ENCODE measurements around the gene PLXDC1. TPM values are rescaled to one million over a fixed set of nuclear protein-coding genes. Genes with fewer than 3 reads are reported as not detected.
A peak's percentile ranks its signal among the peaks of the same experiment; 100 is the strongest.
"Not testable (repeated sequence)": the region's sequence is repeated elsewhere in the genome, so short reads cannot be mapped to it uniquely, and the experiment has no call there.

Gene PLXDC1
- total RNA-seq, 1 donor from 2014 or later: 19.7 TPM

DNA sequence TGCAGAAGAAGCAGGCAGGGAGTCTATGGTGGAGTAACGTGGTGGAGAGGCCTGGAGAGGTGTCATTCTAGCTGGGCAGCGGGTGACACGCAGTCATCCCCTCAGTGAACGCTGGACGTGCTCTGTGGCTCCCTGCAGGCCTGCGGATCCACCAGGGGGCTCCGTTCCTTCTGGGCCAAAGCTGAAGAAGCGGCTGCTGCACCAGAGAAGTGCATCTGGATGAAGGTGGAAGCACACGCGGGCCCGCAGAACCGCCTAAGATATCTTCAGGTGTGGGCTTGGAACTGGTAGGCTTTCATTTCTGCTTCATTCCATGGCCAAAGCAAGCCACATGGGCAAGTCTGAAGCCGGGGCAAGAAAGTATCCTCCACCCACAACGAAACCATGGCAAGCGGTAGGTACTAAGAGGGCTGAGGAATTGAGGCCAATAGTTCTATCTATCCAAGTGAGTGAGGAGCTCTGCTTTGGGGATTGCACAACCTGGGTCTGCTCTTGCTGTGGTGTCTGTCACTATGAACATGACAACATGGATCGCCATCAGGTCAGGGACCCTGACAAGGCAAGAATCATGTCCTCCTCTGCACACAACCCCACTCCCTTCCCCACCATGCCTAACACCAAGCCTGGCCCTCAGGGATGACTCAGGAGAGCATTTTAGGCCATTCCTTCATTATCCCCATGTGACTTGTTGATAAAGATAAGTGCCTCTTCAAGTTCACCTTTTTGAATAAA lies 105.3 kb downstream of the PLXDC1 start:
- no peak for DNase-seq (ENCODE audit: extremely low spot score, unreplicated experiment)
- H3K4me1 Mint-ChIP-seq (ENCODE audit: unreplicated experiment): no peaks in the 10 kb centered on the region
- H3K36me3 Mint-ChIP-seq (ENCODE audit: unreplicated experiment): peaks cover 5% of the 10 kb centered on the region
- peaks cover 15% of the 10 kb centered on the region for H3K27me3 Mint-ChIP-seq (ENCODE audit: unreplicated experiment)
- H3K27ac Mint-ChIP-seq (ENCODE audit: unreplicated experiment): no peak overlapping the region
- TF ChIP-seq, protein P1, sequence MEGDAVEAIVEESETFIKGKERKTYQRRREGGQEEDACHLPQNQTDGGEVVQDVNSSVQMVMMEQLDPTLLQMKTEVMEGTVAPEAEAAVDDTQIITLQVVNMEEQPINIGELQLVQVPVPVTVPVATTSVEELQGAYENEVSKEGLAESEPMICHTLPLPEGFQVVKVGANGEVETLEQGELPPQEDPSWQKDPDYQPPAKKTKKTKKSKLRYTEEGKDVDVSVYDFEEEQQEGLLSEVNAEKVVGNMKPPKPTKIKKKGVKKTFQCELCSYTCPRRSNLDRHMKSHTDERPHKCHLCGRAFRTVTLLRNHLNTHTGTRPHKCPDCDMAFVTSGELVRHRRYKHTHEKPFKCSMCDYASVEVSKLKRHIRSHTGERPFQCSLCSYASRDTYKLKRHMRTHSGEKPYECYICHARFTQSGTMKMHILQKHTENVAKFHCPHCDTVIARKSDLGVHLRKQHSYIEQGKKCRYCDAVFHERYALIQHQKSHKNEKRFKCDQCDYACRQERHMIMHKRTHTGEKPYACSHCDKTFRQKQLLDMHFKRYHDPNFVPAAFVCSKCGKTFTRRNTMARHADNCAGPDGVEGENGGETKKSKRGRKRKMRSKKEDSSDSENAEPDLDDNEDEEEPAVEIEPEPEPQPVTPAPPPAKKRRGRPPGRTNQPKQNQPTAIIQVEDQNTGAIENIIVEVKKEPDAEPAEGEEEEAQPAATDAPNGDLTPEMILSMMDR (IDR thresholded peaks at IDR 0.05): no peak
- H3K4me3 Mint-ChIP-seq (ENCODE audit: unreplicated experiment): no peak overlapping the region
- H3K9me3 Mint-ChIP-seq (ENCODE audit: unreplicated experiment): peaks cover 4% of the 10 kb centered on the region

DNA sequence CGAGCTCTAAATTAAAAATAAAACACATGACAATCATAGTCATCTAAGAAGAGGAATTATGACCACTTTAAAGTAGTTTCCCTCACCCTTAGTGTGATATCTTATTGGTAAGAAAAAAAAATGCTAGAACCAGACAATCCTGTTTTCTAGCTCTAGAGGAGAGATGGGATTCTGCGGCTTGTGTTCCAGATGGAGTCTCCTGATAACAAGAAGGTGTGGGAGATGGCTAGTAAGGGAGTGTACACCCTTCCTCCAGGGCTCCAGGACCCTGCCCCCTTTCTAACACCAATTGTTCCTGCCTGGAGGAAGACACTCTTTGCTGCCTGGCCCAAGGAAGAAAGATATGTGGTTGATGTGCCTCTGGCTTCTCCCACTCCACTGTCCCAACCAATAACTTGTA lies 115.4 kb downstream of the PLXDC1 start:
- Mint-ChIP-seq H3K27ac (ENCODE audit: unreplicated experiment) (no peak overlapping the region), H3K9me3 (ENCODE audit: unreplicated experiment) (no peaks in the 10 kb centered on the region), H3K27me3 (ENCODE audit: unreplicated experiment) (peaks cover 60% of the 10 kb centered on the region), H3K4me3 (ENCODE audit: unreplicated experiment) (no peak overlapping the region), H3K36me3 (ENCODE audit: unreplicated experiment) (no peaks in the 10 kb centered on the region), H3K4me1 (ENCODE audit: unreplicated experiment) (no peaks in the 10 kb centered on the region)
- TF ChIP-seq, protein P1 (IDR thresholded peaks at IDR 0.05): no peak
- no peak for DNase-seq (ENCODE audit: extremely low spot score, unreplicated experiment)

DNA sequence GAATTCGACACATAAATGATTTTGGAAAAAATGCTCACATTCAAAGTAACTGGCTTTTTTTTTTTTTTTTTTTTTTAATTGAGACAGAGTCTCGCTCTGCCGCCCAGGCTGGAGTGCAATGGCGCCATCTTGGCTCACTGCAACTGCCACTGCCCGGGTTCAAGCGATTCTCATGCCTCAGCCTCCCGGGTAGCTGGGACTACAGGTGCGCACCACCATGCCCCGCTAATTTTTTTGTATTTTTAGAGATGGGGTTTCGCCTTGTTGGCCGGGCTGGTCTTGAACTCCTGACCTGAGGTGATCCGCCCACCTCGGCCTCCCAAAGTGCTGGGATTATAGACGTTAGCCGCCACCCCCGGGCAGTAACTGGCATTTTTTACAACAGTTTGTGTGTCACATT lies 115.9 kb downstream of the PLXDC1 start:
- not testable (repeated sequence) for DNase-seq (ENCODE audit: extremely low spot score, unreplicated experiment); H3K4me1 Mint-ChIP-seq (ENCODE audit: unreplicated experiment); H3K27ac Mint-ChIP-seq (ENCODE audit: unreplicated experiment); H3K4me3 Mint-ChIP-seq (ENCODE audit: unreplicated experiment); H3K36me3 Mint-ChIP-seq (ENCODE audit: unreplicated experiment); H3K9me3 Mint-ChIP-seq (ENCODE audit: unreplicated experiment)
- peaks cover 55% of the 10 kb centered on the region for H3K27me3 Mint-ChIP-seq (ENCODE audit: unreplicated experiment)

DNA sequence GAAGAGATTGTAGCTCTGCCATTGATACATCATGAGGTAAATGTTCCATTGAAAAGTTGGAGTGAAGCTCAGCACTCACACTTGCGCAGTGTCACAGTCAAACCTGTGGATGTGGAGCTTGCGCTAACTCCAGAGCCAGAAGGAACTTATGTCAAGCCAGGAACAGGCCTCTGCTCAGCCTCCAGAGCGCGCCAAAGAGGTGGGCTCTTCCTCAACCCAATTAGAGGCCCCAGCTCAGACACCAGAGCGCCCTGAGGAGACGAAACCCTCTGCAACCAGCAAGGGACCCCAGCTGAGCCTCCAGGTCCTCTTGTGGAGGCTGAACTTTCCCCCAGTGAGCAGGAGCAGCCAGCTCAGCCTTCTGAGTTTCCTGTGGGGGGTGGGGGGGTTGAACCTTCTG lies 122.7 kb downstream of the PLXDC1 start:
- H3K4me3 Mint-ChIP-seq (ENCODE audit: unreplicated experiment): no peak overlapping the region
- TF ChIP-seq, protein P1 (IDR thresholded peaks at IDR 0.05): no peak

DNA sequence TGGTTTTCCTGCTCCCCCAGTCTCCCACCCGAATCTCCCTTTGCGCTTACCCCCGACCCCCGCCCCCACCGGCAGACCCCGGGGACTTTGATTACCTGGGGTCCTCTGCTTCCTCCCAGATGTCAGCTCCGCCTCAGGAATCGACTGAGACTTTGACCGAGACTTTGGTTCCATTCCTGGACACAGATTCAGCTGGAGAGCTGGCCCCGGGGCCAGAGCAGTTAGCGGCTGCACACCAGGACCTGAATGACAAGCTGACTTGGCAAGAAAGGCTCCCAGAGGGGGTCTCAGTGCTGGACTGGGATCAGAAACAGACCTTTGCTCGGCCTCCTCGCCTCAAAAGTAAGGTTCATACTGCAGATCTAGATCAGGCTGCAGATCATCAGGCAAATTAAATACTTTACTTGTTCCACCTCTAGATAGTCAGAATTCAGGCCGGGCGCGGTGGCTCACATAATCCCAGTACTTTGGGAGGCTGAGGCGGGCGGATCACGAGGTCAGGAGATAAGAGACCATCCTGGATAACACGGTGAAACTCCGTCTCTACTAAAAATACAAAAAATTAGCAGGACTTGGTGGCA lies 123.9 kb downstream of the PLXDC1 start:
- TF ChIP-seq, protein P1 (IDR thresholded peaks at IDR 0.05): no peak
- H3K4me3 Mint-ChIP-seq (ENCODE audit: unreplicated experiment): peak overlapping the region; percentile 68
- peaks cover 9% of the 10 kb centered on the region for H3K27me3 Mint-ChIP-seq (ENCODE audit: unreplicated experiment)
- no peaks in the 10 kb centered on the region for H3K36me3 Mint-ChIP-seq (ENCODE audit: unreplicated experiment)
- H3K9me3 Mint-ChIP-seq (ENCODE audit: unreplicated experiment): no peaks in the 10 kb centered on the region
- no peak for DNase-seq (ENCODE audit: extremely low spot score, unreplicated experiment)
- no peak overlapping the region for H3K27ac Mint-ChIP-seq (ENCODE audit: unreplicated experiment)
- H3K4me1 Mint-ChIP-seq (ENCODE audit: unreplicated experiment): peaks cover 10% of the 10 kb centered on the region

More for the DNA sequence above, 122.7 kb downstream of the PLXDC1 start:
- Mint-ChIP-seq H3K27ac (ENCODE audit: unreplicated experiment) (no peak overlapping the region), H3K9me3 (ENCODE audit: unreplicated experiment) (no peaks in the 10 kb centered on the region), H3K27me3 (ENCODE audit: unreplicated experiment) (peaks cover 21% of the 10 kb centered on the region), H3K4me1 (ENCODE audit: unreplicated experiment) (peaks cover 10% of the 10 kb centered on the region), H3K36me3 (ENCODE audit: unreplicated experiment) (no peaks in the 10 kb centered on the region)
- no peak for DNase-seq (ENCODE audit: extremely low spot score, unreplicated experiment)

Measured in osteocyte (in vitro differentiated cells).